GM21619 (cell line): ENCODE results near the gene STRN3.
"Not testable (repeated sequence)": the region's sequence is repeated elsewhere in the genome, so short reads cannot be mapped to it uniquely, and the experiment has no call there.

Source experiments
- ATAC-seq: cut with Tn5 transposase; IDR thresholded peaks from one replicate; pipeline ENCODE4 v1.9.1; 2021; ENCODE audit not compliant: unreplicated experiment

STRN3 gene

DNA sequence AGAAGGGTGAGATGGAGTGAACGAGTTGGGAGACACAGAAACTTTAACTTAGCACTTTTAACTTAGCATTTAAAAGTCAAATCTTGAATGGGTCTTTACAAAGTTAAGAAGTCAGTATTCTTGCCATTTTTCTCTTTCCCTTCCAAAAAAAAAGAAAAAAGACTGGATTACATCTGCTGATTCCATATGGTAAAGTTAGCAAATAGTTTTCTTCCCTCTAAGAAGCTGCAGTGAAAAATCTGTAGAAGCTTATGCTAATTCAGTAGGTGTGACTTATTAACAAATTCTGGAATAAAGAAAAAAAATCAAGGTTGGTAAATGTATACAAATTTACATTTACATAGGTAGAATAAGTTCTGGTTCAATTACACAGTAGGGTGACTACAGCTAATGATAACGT lies 100.9 kb downstream of the STRN3 start:
- no peak for ATAC-seq

DNA sequence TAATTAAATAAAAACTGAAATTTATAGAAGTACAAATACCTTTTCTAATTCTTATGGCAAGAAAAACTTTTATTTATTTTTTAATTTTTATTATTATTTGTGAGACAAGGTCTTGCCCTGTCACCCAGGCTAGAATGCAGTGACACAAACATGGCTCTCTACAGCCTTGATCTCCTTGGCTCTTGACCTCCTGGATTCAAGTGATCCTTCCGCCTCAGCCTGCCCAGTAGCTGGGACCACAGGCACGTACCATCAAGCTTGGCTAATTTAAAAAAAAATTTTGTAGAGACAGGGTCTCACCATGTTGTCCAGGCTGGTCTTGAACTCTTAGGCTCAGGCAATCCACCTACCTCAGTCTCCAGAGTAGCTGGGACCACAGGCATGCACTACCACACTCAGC lies 104.4 kb downstream of the STRN3 start:
- no peak for ATAC-seq

DNA sequence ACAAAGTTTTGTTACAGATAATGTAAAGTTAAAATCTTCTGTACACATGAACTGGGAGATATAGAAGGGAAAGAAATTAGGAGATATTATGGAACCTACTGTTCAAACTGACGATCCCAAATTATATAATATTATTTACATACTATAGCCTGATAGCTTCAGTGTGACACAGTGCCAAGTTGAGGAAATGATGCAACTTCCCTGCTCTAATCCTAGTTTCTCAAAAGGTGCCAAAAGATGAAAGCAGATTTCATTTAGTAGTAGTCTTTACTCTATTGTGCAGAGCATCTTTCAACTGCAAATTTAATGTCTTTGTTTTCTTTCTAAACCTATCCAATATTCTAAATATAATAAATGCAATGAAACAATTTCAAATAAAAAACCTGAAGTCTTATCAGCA lies 104.9 kb downstream of the STRN3 start:
- no peak for ATAC-seq

DNA sequence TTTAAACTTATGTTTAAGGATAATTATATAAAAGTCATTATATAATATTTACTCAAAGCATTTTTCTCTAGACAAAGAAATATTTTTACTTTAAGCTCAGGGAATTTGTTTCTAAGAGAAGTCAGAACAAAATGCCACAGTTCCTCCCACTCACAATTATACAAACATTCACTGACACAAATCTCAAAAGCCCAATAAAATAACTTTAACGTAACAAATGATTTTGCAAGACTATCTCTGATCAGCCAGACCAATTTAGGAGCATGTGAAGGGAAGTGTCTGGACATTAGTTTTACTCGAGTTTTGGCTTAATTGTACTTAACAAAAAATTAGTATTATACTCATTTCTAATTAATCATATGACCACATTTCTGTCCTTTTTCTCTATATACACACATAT lies 110.6 kb downstream of the STRN3 start:
- no peak for ATAC-seq

DNA sequence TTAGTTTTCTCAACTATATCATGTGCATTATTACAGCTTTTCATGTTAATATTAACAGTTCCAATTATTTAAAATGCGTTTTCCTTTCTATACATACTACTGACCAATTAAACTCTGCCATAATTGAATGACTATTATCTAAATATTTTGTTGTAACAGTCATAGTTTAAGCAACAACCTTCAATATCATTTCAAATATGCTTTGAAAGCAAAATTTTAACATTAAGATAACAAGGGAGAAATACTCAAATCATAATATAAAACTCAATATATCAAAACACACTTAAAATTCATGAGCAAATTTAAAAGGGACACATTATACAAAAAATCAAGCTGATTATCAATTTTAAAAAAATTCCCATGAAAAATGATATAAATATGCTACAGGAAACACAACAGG lies 111.4 kb downstream of the STRN3 start:
- ATAC-seq: no peak

DNA sequence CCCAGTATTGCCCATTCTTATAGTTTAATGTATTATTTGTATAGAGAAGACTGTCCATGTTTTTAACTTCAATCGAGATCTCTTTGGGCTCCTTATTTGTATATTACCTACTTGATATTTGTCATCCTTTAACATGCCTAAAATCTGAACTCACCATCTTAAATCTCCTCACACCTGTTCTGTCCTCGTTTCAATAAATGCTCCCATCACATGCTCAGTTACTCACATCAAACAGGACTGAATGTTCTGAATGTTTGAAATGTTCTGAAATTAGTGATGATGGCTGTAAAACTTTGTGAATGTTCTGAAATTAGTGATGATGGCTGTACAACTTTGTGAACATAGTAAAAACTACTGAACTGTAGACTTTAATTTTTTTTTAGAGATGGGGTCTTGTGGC lies 117.4 kb downstream of the STRN3 start:
- ATAC-seq: no peak

DNA sequence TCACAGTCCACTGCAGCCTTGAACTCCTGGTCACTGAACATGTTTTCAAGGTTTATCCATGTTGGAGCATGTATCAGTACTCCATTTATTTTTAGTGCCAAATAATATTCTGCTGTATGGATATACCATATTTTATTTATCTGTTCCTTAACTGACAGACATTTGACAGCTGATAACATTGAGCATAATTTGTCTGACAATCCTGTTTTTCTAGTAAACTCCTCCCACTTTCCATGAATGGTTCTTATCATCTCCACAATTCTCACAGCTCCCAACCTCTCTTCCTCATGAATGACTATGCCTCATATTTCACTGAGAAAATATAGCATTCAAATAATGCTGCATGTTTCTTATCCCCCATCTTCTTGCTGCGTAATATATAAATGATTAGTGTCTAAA lies 118.5 kb downstream of the STRN3 start:
- ATAC-seq: no peak

DNA sequence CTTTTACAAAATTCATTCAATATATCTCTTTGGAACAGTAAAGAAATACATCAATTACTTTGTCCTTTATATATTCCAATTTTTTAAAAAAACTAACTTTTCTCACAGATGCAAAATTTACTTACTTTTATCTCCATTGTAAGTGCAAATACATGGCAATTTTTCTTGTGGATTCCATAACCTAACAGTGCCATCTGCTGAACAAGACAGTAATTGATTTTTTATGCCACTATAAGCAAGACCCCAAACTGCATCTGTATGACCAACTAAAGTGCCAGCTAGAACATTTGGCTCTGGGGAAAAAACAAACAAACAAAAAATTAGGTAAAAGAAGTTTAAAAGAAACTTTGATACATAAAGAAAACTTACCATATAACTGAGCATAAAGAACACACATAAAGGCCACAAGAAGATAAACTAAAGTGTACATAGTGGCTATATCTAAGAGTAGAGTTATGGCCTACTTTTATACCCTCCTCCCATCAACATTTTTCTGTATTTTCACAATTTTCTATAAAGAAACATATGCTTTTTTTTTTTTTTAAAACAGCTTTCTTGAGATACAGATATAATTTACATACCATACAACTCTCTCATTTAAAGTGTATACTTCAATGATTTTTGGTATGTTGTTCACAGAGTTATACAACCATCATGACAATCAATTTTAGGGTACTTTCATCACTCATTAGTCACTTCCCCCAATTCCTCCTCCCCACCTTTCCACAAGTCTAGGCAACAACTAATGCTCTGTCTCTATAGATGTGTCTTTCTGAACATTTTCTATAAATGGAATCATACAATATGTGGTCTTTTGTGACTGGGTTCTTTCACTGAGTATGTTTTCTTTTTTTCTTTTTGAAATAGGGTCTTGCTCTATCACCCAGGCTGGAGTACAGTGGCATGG lies 119.2 kb downstream of the STRN3 start:
- no peak for ATAC-seq

DNA sequence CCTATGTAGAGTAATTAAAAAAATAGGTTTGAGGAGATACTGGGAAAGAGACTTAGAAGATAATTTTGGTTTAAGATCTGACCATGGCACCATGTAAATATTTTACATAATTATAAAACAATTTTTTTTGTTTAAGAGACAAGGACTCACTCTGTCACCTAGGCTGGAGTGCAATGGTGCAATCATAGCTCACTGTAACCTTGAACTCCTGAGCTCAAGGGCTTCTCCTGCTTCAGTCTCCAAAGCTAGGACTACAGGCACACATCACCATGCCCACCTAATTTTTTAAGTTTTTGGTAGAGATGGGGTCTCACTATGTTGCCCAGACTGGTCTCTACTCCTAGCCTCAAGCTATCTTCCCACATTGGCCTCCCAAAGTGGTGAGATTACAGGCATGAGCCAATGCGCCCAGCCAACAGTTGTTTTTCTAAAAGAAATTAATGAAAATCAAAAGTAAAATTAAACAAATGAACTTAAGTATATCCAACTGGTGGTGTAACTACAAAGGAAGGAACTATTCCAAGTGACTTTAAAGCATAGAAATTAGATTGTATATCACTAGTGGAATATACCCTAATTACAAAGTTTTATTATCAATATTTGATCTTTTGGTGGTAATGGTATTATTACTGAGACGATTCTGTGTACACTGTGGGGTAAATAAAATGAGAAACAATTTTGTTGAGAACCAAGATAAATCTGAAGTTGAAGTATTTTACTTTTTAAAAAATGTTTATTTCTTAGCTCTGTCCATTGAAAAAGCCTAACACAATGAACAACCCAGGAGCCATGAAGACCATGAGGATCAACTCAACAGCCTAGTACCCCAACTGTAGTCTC lies 122.7 kb downstream of the STRN3 start:
- ATAC-seq: no peak

DNA sequence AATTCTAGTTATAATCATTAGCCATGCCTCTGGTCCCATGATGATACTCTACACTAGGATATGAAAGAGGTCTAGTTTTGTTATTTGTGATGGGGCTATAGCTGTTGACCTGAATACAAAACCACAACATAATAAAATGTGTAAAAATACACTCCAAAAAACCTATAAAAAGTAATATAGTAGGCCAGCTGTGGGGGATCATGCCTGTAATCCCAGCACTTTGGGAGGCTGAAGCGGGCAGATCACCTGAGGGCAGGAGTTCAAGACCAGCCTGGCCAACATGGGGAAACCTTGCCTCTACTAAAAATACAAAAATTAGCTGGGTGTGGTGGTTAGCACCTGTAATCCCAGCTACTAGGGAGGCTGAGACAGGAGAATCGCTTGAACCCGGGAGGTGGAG lies 129.1 kb downstream of the STRN3 start:
- ATAC-seq: not testable (repeated sequence)

DNA sequence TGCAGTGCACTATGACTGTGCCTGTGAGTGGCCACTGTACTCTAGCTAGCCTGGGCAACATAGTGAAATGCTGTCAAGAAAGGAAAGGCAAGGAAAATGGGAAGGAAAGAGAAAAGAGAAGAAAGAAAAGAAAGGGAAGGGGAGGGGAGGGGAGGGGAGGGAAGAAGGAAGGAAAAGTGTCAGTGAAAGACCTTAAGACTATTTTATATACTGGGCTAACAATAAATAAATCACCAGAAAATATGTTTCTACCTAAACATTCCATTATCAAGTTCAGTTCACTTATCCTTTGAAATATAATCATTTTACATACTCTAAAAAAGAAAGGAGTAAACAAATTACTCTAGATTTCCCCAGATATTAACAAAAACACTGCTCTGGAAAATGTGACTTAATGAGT lies 129.7 kb downstream of the STRN3 start:
- ATAC-seq: no peak

DNA sequence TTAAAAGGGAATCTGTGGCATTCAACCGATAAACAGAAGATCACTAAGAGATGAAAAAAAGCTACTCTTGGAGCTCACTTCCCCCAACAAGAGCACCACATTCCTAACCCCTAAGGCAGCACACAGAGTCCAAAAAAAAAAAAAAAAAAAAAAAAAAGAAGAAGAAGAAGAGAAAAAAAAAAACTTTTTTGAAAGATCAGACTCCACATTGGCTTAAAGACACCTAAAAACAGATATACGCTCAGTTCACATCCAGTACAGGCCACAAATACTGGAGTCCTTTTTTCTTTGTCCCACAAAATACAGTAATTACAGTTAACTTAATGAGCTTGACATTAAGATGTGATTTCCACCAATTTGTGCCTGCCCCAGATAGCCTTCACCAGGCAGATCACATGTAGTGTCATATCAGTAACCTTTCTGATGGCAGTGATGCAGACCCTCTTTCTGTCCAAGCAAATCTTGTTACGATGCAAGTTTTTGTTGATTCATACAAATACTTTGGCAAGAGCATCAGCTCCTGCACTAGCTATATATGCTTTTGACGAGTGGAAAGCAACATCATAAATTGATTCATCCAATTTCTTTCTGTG lies 131.2 kb downstream of the STRN3 start:
- no peak for ATAC-seq

DNA sequence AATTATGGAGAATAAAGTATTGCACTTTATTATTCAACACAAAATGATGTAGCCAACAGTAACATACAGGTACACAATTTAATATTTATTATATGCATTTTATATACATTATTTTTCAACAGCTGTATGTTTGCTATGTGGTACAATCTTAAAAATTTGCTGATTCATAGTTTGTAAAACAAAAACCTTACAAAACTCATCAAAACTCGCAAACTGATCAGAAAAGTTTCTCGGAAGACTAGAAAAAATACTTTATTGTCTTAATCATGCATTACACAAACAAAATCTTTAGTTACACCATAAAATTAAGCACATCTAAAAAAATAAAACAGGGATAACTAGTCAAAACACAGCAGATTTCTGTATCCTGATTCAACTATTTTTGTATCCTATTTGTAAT lies 132.4 kb downstream of the STRN3 start:
- ATAC-seq: no peak

DNA sequence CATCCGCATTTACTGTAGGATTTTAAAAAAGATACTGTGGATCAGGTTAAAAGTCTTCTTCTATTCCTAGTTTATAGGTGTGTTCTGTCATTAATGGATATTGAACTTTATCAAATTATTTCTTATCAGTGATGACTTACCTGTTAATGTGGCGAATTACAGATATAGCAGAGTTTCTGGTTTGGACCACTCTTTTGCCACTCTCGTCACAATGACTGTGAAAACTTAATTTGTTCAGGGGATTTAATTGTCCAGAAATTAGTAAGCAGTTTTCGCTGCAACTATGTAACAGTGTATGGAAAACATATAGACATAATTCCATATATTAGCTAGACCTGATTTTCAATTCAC lies 137.0 kb downstream of the STRN3 start:
- no peak for ATAC-seq

DNA sequence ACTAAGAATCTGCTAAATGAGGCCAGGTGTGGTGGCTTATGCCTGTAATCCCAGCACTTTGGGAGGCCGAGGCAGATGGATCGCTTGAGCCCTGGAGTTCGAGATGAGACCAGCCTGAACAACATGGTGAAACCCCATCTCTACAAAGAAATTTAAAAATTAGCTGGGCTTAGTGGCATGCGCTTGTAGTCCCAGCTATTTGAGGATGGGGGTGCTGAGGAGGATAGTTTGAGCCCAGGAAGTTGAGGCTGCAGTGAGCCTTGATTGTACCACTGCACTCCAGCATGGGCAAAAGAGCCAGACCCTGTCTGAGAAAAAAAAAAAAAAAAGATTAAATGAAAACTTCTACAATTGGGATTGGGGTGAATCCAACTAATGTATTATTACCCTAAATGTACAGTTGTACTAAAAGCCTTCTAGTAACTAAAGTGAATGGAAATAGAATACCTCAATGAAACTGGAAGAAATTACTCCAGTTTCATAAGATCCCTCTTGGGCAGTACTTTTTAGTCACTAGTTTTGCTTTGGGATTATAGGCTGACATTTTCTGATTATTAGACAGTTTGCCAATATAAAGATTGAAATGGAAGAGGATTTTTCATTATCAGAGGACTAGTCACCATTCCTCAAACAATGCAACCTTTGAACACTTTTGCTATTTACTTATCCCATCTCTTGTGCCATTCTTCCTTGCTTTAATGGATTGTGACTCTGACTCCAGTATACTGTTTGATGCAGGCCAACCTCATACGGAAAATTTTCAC lies 137.5 kb downstream of the STRN3 start:
- ATAC-seq: no peak

DNA sequence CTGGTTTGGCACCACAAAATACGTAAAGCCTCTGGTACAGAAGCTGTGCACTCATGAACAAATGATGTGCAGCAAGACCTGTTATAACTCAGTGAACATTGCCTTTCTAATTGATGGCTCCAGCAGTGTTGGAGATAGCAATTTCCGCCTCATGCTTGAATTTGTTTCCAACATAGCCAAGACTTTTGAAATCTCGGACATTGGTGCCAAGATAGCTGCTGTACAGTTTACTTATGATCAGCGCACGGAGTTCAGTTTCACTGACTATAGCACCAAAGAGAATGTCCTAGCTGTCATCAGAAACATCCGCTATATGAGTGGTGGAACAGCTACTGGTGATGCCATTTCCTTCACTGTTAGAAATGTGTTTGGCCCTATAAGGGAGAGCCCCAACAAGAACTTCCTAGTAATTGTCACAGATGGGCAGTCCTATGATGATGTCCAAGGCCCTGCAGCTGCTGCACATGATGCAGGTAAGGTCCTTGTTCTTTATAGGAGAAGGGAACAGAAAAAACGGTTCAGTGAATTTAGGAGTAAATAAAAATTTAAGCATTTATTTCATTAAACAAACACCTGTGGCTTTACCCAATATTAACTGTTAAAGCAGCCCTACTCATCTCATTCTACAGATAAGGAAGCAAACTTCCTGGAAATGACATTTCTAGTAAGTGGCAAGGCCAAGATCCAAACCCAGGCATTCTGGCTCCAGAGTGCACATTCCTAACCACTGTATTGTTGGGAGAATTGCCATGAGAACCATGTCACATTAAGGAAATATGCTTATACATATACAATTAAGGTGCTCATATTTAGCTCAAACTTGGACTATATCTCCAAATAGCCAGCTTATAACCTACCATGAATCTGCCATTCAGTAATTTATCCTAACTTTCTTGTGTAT lies 140.1 kb downstream of the STRN3 start:
- no peak for ATAC-seq

DNA sequence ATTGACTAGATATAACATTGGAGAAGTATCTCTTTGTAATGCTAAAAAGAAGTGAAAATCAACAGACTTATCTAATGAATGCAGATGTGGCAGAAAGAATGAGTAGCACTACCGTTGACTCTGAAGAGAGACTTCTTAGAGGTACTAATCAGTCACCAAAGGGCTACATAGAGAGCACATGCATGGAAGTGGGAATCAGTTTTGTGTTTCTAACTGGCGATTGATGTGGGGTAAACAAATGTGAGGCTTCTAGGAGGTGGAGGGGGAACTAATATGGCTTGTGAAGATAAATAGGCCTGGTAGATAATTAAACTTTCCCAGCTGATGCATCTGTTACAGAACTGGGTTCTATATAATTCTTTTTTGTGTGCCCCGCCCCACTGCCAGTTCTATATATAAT lies 141.3 kb downstream of the STRN3 start:
- no peak for ATAC-seq

DNA sequence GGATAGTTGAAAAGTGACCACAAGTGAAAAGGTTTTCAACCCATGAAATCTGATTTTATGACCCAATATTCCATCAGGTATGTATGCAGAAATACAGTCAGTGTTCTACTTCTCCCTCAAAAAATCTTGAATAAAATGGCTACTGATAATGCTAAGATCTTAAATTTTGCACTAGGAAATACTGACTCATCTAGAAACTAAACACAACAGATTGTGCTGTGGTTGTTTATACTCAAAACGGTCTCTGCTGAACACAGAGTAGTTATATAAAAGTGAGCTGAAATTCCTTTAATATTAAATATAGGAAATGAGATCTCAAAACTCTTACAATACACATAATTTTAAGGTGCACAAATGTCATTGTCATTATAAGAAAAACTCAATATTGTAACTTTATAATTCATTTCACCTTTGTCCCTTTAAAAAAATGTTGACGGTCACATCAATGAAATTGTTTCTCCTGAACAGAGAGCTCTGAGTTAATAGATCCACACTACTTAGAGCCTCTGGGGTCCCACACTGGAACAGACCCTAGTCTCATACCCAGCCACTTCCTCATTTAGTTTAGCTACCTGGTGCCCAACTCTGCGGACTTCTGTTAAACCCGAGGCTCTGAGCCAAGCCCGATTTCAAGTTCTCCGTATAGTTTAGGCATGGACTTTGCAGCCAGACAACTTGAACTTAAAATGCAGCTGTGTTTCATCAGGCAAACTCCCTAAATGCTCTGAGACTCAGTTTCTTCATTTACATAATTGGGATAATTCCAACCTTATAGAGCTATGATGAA lies 142.5 kb downstream of the STRN3 start:
- ATAC-seq: no peak

DNA sequence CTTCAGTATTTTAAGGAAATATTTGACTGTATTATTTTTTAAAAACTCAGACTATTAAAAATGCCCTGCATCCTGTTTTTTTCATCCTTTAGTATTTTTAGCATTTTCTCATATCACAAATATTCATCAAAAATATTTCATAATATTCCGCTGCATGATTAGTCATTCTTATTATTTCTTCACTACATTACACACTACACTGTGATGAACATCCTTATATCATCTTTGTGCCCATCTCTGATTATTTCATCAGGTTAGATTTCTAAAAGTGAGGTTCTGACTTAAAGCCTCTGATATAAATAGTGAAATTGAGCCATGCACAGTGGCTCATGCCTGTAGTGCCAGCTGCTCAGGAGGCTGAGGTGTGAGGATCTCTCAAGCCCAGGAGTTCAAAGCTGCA lies 143.7 kb downstream of the STRN3 start:
- no peak for ATAC-seq
